Type B pancreatic cell (in vitro differentiated cells): ENCODE measurements around the gene CCT5. TPM values are rescaled to one million over a fixed set of nuclear protein-coding genes. Genes with fewer than 3 reads are reported as not detected.
A peak's percentile ranks its signal among the peaks of the same experiment; 100 is the strongest.

ENCODE experiments used
- DNase-seq: peaks from one replicate; pipeline ENCODE4 v3.0.0; 2021; ENCODE audit warnings: mixed read lengths; ENCODE audit not compliant: unreplicated experiment; ENCODE audit errors: extremely low spot score
- H3K27ac Mint-ChIP-seq: 2 replicates; pipeline ENCODE4 v1.8.0; 2021; ENCODE audit warnings: mild to moderate bottlenecking, mixed read lengths
- H3K27me3 Mint-ChIP-seq: 2 replicates; pipeline ENCODE4 v1.8.0; 2021; ENCODE audit warnings: mixed read lengths
- H3K36me3 Mint-ChIP-seq: 2 replicates; pipeline ENCODE4 v1.8.0; 2021; ENCODE audit warnings: mixed read lengths
- H3K4me1 Mint-ChIP-seq: one replicate; pipeline ENCODE4 v1.8.0; 2021; ENCODE audit warnings: mixed read lengths; ENCODE audit not compliant: unreplicated experiment
- H3K4me3 Mint-ChIP-seq: 2 replicates; pipeline ENCODE4 v1.8.0; 2021; ENCODE audit warnings: mild to moderate bottlenecking, mixed read lengths
- H3K9me3 Mint-ChIP-seq: 2 replicates; pipeline ENCODE4 v1.8.0; 2021; ENCODE audit warnings: mixed read lengths
- CTCF ChIP-seq: fragments of 200-600 bp; sonication (generic); conservative IDR thresholded peaks from 2 replicates; pipeline ENCODE4 v1.5.0; 2021; ENCODE audit warnings: antibody characterized with exemption, mild to moderate bottlenecking
- total RNA-seq: library from RNA; stranded (reverse); gene quantifications from 2 replicates; pipeline ENCODE4 v1.2.1, GENCODE V29; 2021; ENCODE audit warnings: low replicate concordance

CCT5 gene
- total RNA-seq, 1 donor from 2014 or later: 255 TPM

GRCh38 chr5:10300246-10300645 is 50.2 kb downstream of the CCT5 start:
- DNase-seq: no peak
- H3K9me3 Mint-ChIP-seq: no peaks in the 10 kb centered on the region
- H3K36me3 Mint-ChIP-seq: peaks cover 25% of the 10 kb centered on the region
- H3K27ac Mint-ChIP-seq: no peak overlapping the region
- H3K4me1 Mint-ChIP-seq: peaks cover 3% of the 10 kb centered on the region
- H3K27me3 Mint-ChIP-seq: no peaks in the 10 kb centered on the region
- no peak for TF ChIP-seq CTCF
- H3K4me3 Mint-ChIP-seq: no peak overlapping the region

- Mint-ChIP-seq H3K27me3 (no peaks in the 10 kb centered on the region), H3K27ac (no peak overlapping the region), H3K9me3 (no peaks in the 10 kb centered on the region), H3K4me1 (peaks cover 9% of the 10 kb centered on the region), H3K36me3 (peaks cover 31% of the 10 kb centered on the region), H3K4me3 (no peak overlapping the region)
- no peak for DNase-seq
- no peak for TF ChIP-seq CTCF
Measured at GRCh38 chr5:10301266-10301665, 51.2 kb downstream of the CCT5 start.

GRCh38 chr5:10301842-10302610 is 51.9 kb downstream of the CCT5 start:
- peaks cover 31% of the 10 kb centered on the region for H3K36me3 Mint-ChIP-seq
- no peak for DNase-seq
- peaks cover under 1% of the 10 kb centered on the region for H3K27me3 Mint-ChIP-seq
- no peak overlapping the region for H3K4me3 Mint-ChIP-seq
- no peak for TF ChIP-seq CTCF
- no peaks in the 10 kb centered on the region for H3K9me3 Mint-ChIP-seq
- H3K4me1 Mint-ChIP-seq: peaks cover 16% of the 10 kb centered on the region
- no peak overlapping the region for H3K27ac Mint-ChIP-seq

GRCh38 chr5:10303201-10303600 is 53.1 kb downstream of the CCT5 start:
- no peak for TF ChIP-seq CTCF
- Mint-ChIP-seq H3K27ac (no peak overlapping the region), H3K36me3 (peaks cover 24% of the 10 kb centered on the region), H3K4me1 (peaks cover 22% of the 10 kb centered on the region), H3K9me3 (no peaks in the 10 kb centered on the region), H3K4me3 (no peak overlapping the region), H3K27me3 (peaks cover 3% of the 10 kb centered on the region)
- DNase-seq: no peak

GRCh38 chr5:10303699-10304170 is 53.7 kb downstream of the CCT5 start:
- Mint-ChIP-seq H3K27ac (peak overlapping the region; percentile 45), H3K9me3 (no peaks in the 10 kb centered on the region), H3K4me3 (no peak overlapping the region), H3K4me1 (peaks cover 25% of the 10 kb centered on the region), H3K36me3 (peaks cover 22% of the 10 kb centered on the region), H3K27me3 (peaks cover 3% of the 10 kb centered on the region)
- no peak for DNase-seq
- TF ChIP-seq CTCF: no peak
